Right lobe of liver (tissue), 6 donors: Measurements from ENCODE around the gene WDR91. TPM values are rescaled to one million over a fixed set of nuclear protein-coding genes. Genes with fewer than 3 reads are reported as not detected.

Experiments used
- ATAC-seq, 4 donors: fragments of 200-7000 bp; cut with Tn5 transposase; one replicate each; pipeline ENCODE4 v1.9.1; 2020; ENCODE audit warnings: mild to moderate bottlenecking in 4 of 4, moderate library complexity in 4 of 4
- DNase-seq, 3 donors: peaks; one replicate each; pipeline ENCODE4 v3.0.0-alpha.2; 2020
- H3K27ac ChIP-seq, 3 donors: fragments of 200-600 bp; one replicate each; pipeline ENCODE4 v1.8.0; 2022
- H3K27me3 ChIP-seq, 2 donors: fragments of 200-600 bp; one replicate each; pipeline ENCODE4 v1.8.0; 2022
- H3K36me3 ChIP-seq, 4 donors: fragments of 200-600 bp; sonication (generic) in 1 of 4; one replicate each; pipeline versions ENCODE4 v1.5.1 to v1.8.0; 2017 to 2022; ENCODE audit warnings: control low read depth in 1 of 4
- H3K4me1 ChIP-seq, 4 donors: fragments of 200-600 bp; sonication (generic) in 1 of 4; one replicate each; pipeline versions ENCODE4 v1.5.1 to v1.8.0; 2017 to 2022; ENCODE audit warnings: control low read depth in 1 of 4
- H3K4me3 ChIP-seq, 3 donors: fragments of 200-600 bp; one replicate each; pipeline ENCODE4 v1.8.0; 2022
- H3K9me3 ChIP-seq, 4 donors: fragments of 200-600 bp; sonication (generic) in 1 of 4; one replicate each; pipeline versions ENCODE4 v1.5.1 to v1.8.0; 2017 to 2022; ENCODE audit warnings: control low read depth in 1 of 4
- POLR2A ChIP-seq: fragments of 450-650 bp; IDR thresholded peaks from one replicate; pipeline ENCODE4 v1.6.1; 2017; ENCODE audit warnings: antibody characterized with exemption, mild to moderate bottlenecking
- WGBS: methylation state at CpG from one replicate; pipeline ENCODE4 v1.1.6; 2018; ENCODE audit warnings: low coverage, low lambda C conversion rate; ENCODE audit not compliant: insufficient coverage; ENCODE audit errors: missing lambda C conversion rate; 5-methylcytosine and 5-hydroxymethylcytosine counted together
- intact Hi-C, 2 donors: fragments of 100-400 bp; cut with DNase I; formaldehyde crosslinking; loops; one replicate each; pipeline versions ENCODE4 v1.11.2 to v1.14.1; 2022
- total RNA-seq, 6 experiments: library from RNA; depleted of rRNA in 2 of 6; stranded (reverse); fragments of >200 nt in 2 of 6; fragmentation: NEBNext Ultra II Directional in 3 of 6; extraction: Animal tissue kit (Norgen Biotek cat#: 25700) in 3 of 6; gene quantifications; one replicate each; pipeline versions ENCODE4 v1.1.0 to v1.2.4, GENCODE V29; 2016 to 2023
- TF ChIP-seq, protein P1 (sequence below), 4 donors: fragments of 200-600 bp in 3 of 4; fragments of 450-650 bp in 1 of 4; IDR thresholded peaks; one replicate each; pipeline versions ENCODE4 v1.5.1 to v1.8.0; 2016 to 2022; ENCODE audit warnings: antibody characterized with exemption in 4 of 4, mild to moderate bottlenecking in 2 of 4
- donor health status: DM: no; HTN: yes; CAD: no.
- donor health status: DM: no; HTN: no; CAD: no.
- donor health status: DM: no; HTN: no; CAD: no.
- donor health status: DM: no; HTN: yes; CAD: no.
- donor health status: DM: no; HTN: yes; CAD: no.

WDR91 gene
- total RNA-seq, 6 experiments from 2014 or later = 6.0 to 11.5 (median 8.6) TPM

DNA sequence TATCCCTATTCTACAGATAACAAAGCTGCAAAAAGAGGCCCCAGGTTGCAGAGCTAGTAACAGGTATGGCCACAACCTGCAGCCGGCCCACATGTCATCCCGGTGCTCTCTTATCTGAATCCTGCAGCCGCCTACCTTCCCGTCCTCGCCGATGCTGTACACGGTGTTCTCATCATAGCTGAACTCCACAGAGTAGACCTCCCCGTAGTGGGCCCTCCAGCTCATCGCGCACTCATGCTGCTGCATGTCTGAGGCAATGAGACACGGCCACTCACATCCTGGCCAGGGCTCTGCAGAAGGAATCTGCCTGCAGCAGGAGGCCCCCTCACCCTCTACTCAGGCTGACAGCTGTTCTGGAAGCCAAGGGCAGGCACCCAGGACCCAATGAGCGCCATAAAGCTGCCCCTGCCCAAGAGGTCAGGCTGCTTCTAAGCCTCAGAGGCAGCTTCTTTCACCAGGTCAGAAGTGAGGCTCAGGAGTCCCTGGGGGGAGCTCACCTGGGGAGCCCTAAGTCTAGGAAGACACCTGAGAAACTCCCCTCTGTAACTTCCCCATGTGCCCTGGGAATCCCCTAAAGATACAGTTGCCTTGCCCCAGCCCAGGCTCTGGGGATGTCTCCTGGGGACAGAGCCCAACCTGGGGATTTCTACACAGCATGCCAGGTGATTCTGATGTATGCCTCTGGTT lies 22.9 kb downstream of the WDR91 start:
- TF ChIP-seq POLR2A = no peak
- TF ChIP-seq, protein P1, sequence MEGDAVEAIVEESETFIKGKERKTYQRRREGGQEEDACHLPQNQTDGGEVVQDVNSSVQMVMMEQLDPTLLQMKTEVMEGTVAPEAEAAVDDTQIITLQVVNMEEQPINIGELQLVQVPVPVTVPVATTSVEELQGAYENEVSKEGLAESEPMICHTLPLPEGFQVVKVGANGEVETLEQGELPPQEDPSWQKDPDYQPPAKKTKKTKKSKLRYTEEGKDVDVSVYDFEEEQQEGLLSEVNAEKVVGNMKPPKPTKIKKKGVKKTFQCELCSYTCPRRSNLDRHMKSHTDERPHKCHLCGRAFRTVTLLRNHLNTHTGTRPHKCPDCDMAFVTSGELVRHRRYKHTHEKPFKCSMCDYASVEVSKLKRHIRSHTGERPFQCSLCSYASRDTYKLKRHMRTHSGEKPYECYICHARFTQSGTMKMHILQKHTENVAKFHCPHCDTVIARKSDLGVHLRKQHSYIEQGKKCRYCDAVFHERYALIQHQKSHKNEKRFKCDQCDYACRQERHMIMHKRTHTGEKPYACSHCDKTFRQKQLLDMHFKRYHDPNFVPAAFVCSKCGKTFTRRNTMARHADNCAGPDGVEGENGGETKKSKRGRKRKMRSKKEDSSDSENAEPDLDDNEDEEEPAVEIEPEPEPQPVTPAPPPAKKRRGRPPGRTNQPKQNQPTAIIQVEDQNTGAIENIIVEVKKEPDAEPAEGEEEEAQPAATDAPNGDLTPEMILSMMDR (IDR thresholded peaks at IDR 0.05) = no peak
- H3K36me3 ChIP-seq = peaks cover 0 to 66% (median 21%) of the 10 kb centered on the region in 4 donors
- no peaks in the 10 kb centered on the region for H3K9me3 ChIP-seq
- peaks cover 0 to 6% (median 0%) of the 10 kb centered on the region in 4 donors for H3K4me1 ChIP-seq
- DNase-seq = no peak
- H3K27me3 ChIP-seq = no peaks in the 10 kb centered on the region
- intact Hi-C loops = no loop called here
- no peak for ATAC-seq
- WGBS = 80% methylated on average over 1 of the region's 12 CpGs
- H3K27ac ChIP-seq = no peak overlapping the region
- no peak overlapping the region for H3K4me3 ChIP-seq

DNA sequence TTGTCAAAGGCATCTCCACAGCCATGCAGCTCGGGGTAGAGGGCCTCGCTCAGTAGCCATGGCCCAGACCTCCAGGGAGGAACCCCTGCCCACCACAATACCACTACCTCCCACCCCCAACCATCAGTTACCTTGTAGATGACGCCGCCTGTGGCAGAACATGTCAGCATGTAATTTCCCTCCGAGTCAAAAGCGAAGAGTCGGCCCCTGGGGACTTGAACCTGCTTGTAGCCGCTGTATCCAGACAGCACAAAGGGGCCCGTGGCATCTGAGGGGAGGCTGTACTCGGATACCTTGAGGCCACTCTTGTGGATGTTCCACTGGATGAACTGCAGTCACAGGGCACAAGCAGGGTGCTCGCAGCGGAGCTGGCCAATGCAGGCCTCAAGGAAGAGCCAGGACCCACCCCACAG lies 24.5 kb downstream of the WDR91 start:
- no peak overlapping the region for H3K27ac ChIP-seq
- peaks cover 0 to 51% (median 16%) of the 10 kb centered on the region in 4 donors for H3K36me3 ChIP-seq
- ATAC-seq (no peak), DNase-seq (no peak)
- TF ChIP-seq POLR2A = no peak
- TF ChIP-seq, protein P1 (IDR thresholded peaks at IDR 0.05) = no peak
- intact Hi-C loops = no loop called here
- H3K4me3 ChIP-seq = no peak overlapping the region
- no peaks in the 10 kb centered on the region for H3K27me3 ChIP-seq
- H3K4me1 ChIP-seq = peaks cover 0 to 6% (median 0%) of the 10 kb centered on the region in 4 donors
- no peaks in the 10 kb centered on the region for H3K9me3 ChIP-seq
- 100% methylated on average over 2 of the region's 12 CpGs for WGBS

DNA sequence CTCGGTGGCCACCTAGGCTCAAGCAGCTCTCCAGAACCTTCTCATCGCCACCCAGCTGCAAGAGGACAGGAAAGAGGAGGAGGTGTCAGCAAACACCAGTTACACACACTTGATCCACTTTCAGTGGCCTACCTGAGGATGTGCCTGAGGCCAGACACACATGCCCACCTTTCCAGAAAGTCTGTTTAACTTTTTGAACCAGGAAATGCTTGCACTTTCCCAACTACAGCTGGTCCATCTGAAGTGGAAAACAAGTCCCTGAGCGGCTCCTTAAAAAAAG lies 25.1 kb downstream of the WDR91 start:
- intact Hi-C loops = no loop called here

DNA sequence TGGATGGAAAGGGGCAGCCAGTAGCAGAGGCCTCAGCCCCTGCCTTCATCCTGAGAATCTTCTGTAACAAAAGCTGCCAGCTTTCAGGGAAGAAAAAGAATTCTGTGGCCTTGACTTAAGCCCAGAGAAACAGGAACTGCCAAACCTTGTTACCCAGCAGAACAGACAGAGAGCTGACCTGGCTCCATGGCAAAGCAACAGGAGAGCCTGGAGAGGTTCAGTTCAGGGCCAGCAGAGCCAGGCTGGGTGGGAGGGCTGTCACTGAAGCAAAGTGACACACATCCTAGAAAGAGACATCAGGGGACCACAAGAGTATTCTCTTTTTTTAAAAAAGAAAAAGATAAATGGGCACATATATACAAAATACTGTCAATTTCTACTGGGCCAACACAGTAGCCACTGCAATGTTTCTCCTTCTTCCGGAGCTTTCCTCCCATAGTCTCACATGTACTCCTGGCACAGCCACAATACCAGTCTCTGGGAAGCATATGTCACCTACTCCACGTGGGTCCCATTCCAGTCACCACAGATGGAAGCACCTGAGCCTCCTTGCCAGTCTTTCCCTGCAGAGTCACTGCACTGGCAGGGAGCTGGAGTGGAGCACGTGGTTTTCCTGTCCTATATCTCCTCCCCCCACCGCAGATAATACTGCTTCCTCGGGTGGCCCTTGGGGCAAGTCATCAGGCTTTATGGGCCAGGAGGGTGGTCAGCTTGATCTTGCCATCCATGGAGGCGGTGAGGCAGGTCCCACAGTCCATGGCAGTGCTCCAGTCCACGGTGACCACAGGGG lies 25.7 kb downstream of the WDR91 start:
- H3K36me3 ChIP-seq = peaks cover 0 to 51% (median 16%) of the 10 kb centered on the region in 4 donors
- H3K27me3 ChIP-seq = no peaks in the 10 kb centered on the region
- H3K9me3 ChIP-seq = no peaks in the 10 kb centered on the region
- ATAC-seq = no peak
- DNase-seq = no peak
- H3K27ac ChIP-seq = no peak overlapping the region
- H3K4me1 ChIP-seq = peaks cover 0 to 6% (median 0%) of the 10 kb centered on the region in 4 donors
- TF ChIP-seq POLR2A = no peak
- TF ChIP-seq, protein P1 (IDR thresholded peaks at IDR 0.05) = no peak
- no peak overlapping the region for H3K4me3 ChIP-seq
- 68% methylated on average over 2 of the region's 7 CpGs for WGBS
- intact Hi-C loops = no loop called here

More for the DNA sequence above, 25.1 kb downstream of the WDR91 start:
- ATAC-seq = no peak
- peaks cover 0 to 51% (median 16%) of the 10 kb centered on the region in 4 donors for H3K36me3 ChIP-seq
- no peaks in the 10 kb centered on the region for H3K27me3 ChIP-seq
- no peak overlapping the region for H3K4me3 ChIP-seq
- no peak for DNase-seq
- no CpG with 5 or more reads among the region's 3 CpGs for WGBS
- H3K27ac ChIP-seq = no peak overlapping the region
- peaks cover 0 to 6% (median 0%) of the 10 kb centered on the region in 4 donors for H3K4me1 ChIP-seq
- TF ChIP-seq, protein P1 (IDR thresholded peaks at IDR 0.05) = no peak
- no peak for TF ChIP-seq POLR2A
- no peaks in the 10 kb centered on the region for H3K9me3 ChIP-seq
